ENCODE results near the gene SLC25A53. TPM values are rescaled to one million over a fixed set of nuclear protein-coding genes. Genes with fewer than 3 reads are reported as not detected.

SLC25A53 gene
- total RNA-seq, 2 experiments from 2014 or later = 4.8 to 15.6 TPM

DNA sequence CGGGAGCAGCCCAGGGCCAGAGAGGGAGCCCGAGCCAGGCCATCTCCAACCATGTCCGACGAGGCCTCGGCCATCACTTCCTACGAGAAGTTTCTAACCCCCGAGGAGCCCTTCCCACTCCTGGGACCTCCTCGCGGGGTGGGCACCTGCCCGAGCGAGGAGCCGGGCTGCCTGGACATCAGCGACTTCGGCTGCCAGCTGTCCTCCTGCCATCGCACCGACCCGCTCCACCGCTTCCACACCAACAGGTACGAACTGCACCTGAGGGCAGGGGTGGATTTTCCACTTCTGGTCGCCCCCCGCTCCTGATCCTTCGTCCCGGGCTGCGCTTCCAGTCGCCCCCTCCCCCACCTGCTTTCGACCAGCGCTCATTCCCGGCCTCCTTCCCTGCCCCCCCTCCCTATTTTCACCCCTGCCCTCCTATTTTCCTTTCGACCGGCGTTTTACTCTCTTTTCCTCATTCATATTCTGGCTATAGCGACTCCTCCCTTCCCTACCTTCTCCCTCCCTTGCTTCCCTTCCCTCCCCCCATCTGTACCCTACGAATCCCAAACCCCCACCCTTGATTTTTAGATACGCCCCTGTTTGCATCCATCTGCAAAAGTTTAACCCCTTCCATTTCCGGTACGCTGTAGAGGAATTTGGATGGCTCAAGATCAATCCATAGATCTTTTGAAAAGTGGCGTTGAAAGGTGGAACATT, 10.1 kb upstream of the SLC25A53 start:
- peaks cover 22% of the 10 kb centered on the region for H3K79me2 ChIP-seq (ENCODE audit: insufficient read depth, low read depth, low read length)
- peak overlapping the region; percentile 14 for H3K27ac ChIP-seq (ENCODE audit: low read depth, low read length, poor library complexity, severe bottlenecking)
- BruUV-seq (replicated peaks) = no TSS peak
- peak overlapping the region; percentile 71 for H3K4me2 ChIP-seq (ENCODE audit: low read length)
- H4K20me1 ChIP-seq (ENCODE audit: insufficient read depth, low read length) = no peaks in the 10 kb centered on the region
- peak overlapping the region; percentile 13; the same call in 1 of the 2 replicates for H2AFZ ChIP-seq (ENCODE audit: low read length)
- TF ChIP-seq EZH2phosphoT487 (IDR thresholded peaks at IDR 0.05; ENCODE audit: borderline replicate concordance, low read depth, low read length) = no peak
- no peak for TF ChIP-seq CTCF (conservative IDR thresholded peaks at IDR 0.05; ENCODE audit: low read length)
- H3K9me2 ChIP-seq (ENCODE audit: insufficient read depth, low read length) = no peaks in the 10 kb centered on the region
- peak overlapping the region; percentile 94 for H3K4me3 ChIP-seq (ENCODE audit: low read depth, low read length, poor library complexity, severe bottlenecking)
- H3K4me1 ChIP-seq (ENCODE audit: insufficient read depth, low read length, poor library complexity, severe bottlenecking) = peaks cover 23% of the 10 kb centered on the region
- ChIA-PET POLR2A (interaction anchor here (0.6 to 2.2 kb wide), 4 partner anchors 10 to 797 kb away, joined by 3 to 26 read pairs (median 4); partner anchors contain the start of gene SLC25A53), CTCF (ENCODE audit: unreplicated experiment) (no interaction called here)
- H3K36me3 ChIP-seq (ENCODE audit: insufficient read depth, low read length) = peaks cover 4% of the 10 kb centered on the region; the same call in 1 of the 2 replicates
- no peak for DNase-seq (ENCODE audit: low spot score)
- H3K9me3 ChIP-seq (ENCODE audit: low read length) = no peaks in the 10 kb centered on the region
- intact Hi-C loops (cut with micrococcal nuclease; ENCODE audit: unreplicated experiment) = loop anchor here (2.0 kb wide), 1 partner anchor 480 kb away; the partner anchor contains the start of gene MORF4L2

GRCh38 chrX:104165894-104166734, 9.3 kb upstream of the SLC25A53 start, which contains the start of gene FAM199X:
FAM199X (plus strand) TSS chrX:104166453; CDS start chrX:104166786, 333 bp downstream.
- Histone ChIP-seq H3K4me1 (ENCODE audit: insufficient read depth, low read length, poor library complexity, severe bottlenecking) (peaks cover 23% of the 10 kb centered on the region), H4K20me1 (ENCODE audit: insufficient read depth, low read length) (no peaks in the 10 kb centered on the region), H3K9me2 (ENCODE audit: insufficient read depth, low read length) (no peaks in the 10 kb centered on the region), H2AFZ (ENCODE audit: low read length) (peak within 1 kb of the TSS; percentile 91; the same call in 1 of the 2 replicates), H3K36me3 (ENCODE audit: insufficient read depth, low read length) (peaks cover 4% of the 10 kb centered on the region; the same call in 1 of the 2 replicates), H3K79me2 (ENCODE audit: insufficient read depth, low read depth, low read length) (peaks cover 22% of the 10 kb centered on the region), H3K9me3 (ENCODE audit: low read length) (no peaks in the 10 kb centered on the region), H3K4me2 (ENCODE audit: low read length) (peak within 1 kb of the TSS; percentile 94), H3K4me3 (ENCODE audit: low read depth, low read length, poor library complexity, severe bottlenecking) (peak within 1 kb of the TSS; percentile 94), H3K27ac (ENCODE audit: low read depth, low read length, poor library complexity, severe bottlenecking) (peak within 1 kb of the TSS; percentile 55)
- ChIA-PET POLR2A (interaction anchor here (0.7 to 2.2 kb wide), 4 partner anchors 9 to 213 kb away, joined by 3 to 26 read pairs (median 3); partner anchors contain the start of gene SLC25A53), CTCF (ENCODE audit: unreplicated experiment) (no interaction called here)
- DNase-seq (ENCODE audit: low spot score) = peak; percentile 88
- intact Hi-C loops (cut with micrococcal nuclease; ENCODE audit: unreplicated experiment) = loop anchor here (2.0 kb wide), 1 partner anchor 479 kb away; the partner anchor contains the start of gene MORF4L2
- no peak for TF ChIP-seq EZH2phosphoT487 (IDR thresholded peaks at IDR 0.05; ENCODE audit: borderline replicate concordance, low read depth, low read length)
- peak; percentile 69 for TF ChIP-seq CTCF (conservative IDR thresholded peaks at IDR 0.05; ENCODE audit: low read length)
- BruUV-seq (replicated peaks) = no TSS peak
